K562 (cell line): ENCODE data around the gene IQCN. TPM values are rescaled to one million over a fixed set of nuclear protein-coding genes. Genes with fewer than 3 reads are reported as not detected.
A peak's percentile ranks its signal among the peaks of the same experiment; 100 is the strongest.

Experiments
- ARID1B ChIP-seq: fragments of 450-650 bp; IDR thresholded peaks from 2 replicates; pipeline ENCODE4 v1.6.1; 2016; ENCODE audit warnings: antibody characterized with exemption, mild to moderate bottlenecking, inconsistent platforms
- ETS2 ChIP-seq: IDR thresholded peaks from 2 replicates; pipeline ENCODE4 v1.6.1; 2016; ENCODE audit warnings: borderline replicate concordance, missing genetic modification characterization, mild to moderate bottlenecking, moderate library complexity, missing compliant biosample characterization; ENCODE audit not compliant: poor library complexity, severe bottlenecking
- POLR2B ChIP-seq: fragments of 450-650 bp; IDR thresholded peaks from 2 replicates; pipeline ENCODE4 v1.6.1; 2018; ENCODE audit warnings: low read depth; ENCODE audit not compliant: partially characterized antibody
- SRSF9 ChIP-seq: fragments of 200-400 bp; formaldehyde crosslinking; IDR thresholded peaks from 2 replicates; pipeline ENCODE4 v1.6.1; 2017; ENCODE audit warnings: low read depth, low read length, borderline replicate concordance
- U2AF2 ChIP-seq: fragments of 200-400 bp; formaldehyde crosslinking; optimal IDR thresholded peaks from 2 replicates; pipeline ENCODE3; 2017; ENCODE audit warnings: low read depth, mild to moderate bottlenecking, low read length
- ZNF384 ChIP-seq: IDR thresholded peaks from 2 replicates; pipeline ENCODE4 v1.6.1; 2012; ENCODE audit warnings: low read depth, low read length, improper control_type of control experiment
- ZNF699 ChIP-seq: fragments of 250-450 bp; sonication (Bioruptor Pico); IDR thresholded peaks from 2 replicates; pipeline ENCODE4 v1.8.0; 2021; ENCODE audit warnings: mild to moderate bottlenecking, moderate library complexity; ENCODE audit not compliant: insufficient replicate concordance
- polyA plus RNA-seq, 8 experiments: library from polyadenylated mRNA; depleted of rRNA in 4 of 8; stranded (reverse) in 5 of 8; unstranded in 3 of 8; fragments of >200 nt; fragmentation: Nextera tagmentation in 2 of 8; fragmentation: Illumina TruSeq in 1 of 8; extraction: Ambion mirVana in 2 of 8; extraction: Trizol in 1 of 8; gene quantifications; 2 replicates each; pipeline versions ENCODE4 v1.2.1 to v1.2.3, GENCODE V29; 2011 to 2014; ENCODE audit warnings: inconsistent platforms in 1 of 8, missing spikeins in 1 of 8
- total RNA-seq, 7 experiments: library from RNA; depleted of rRNA in 6 of 7; stranded (reverse); fragments of >200 nt in 6 of 7; fragmentation: Illumina TruSeq in 2 of 7; extraction: Trizol in 2 of 7; gene quantifications; 2 replicates each; pipeline versions ENCODE4 v1.2.1 to v1.2.3, GENCODE V29; 2011 to 2021; ENCODE audit warnings: low replicate concordance in 1 of 7
- TF ChIP-seq, protein P1 (sequence below): sonication (generic); formaldehyde crosslinking; IDR thresholded peaks from 2 replicates; pipeline ENCODE4 v1.8.1; 2022; ENCODE audit warnings: missing genetic modification reagents
- TF ChIP-seq, protein P2 (sequence below): fragments of 250-450 bp; sonication (Bioruptor Pico); IDR thresholded peaks from 2 replicates; pipeline ENCODE4 v1.4.0; 2020; ENCODE audit warnings: mild to moderate bottlenecking, moderate library complexity
- TF ChIP-seq, protein P3 (sequence below): IDR thresholded peaks from 2 replicates; pipeline ENCODE4 v1.6.1; 2011; ENCODE audit warnings: borderline replicate concordance, low read depth, mild to moderate bottlenecking, moderate library complexity, low read length; ENCODE audit not compliant: insufficient read depth, poor library complexity, severe bottlenecking
- TF ChIP-seq, protein P4 (sequence below): fragments of 450-650 bp; IDR thresholded peaks from 2 replicates; pipeline ENCODE4 v1.6.1; 2017; ENCODE audit warnings: antibody characterized with exemption, mild to moderate bottlenecking

IQCN gene
- total and polyA plus RNA-seq, 9 of the 15 experiments (the other 6 are each of a cell fraction or from before 2014, with no cell fraction given): 0.01 to 0.07 (median 0.04) TPM; not detected in 3

DNA sequence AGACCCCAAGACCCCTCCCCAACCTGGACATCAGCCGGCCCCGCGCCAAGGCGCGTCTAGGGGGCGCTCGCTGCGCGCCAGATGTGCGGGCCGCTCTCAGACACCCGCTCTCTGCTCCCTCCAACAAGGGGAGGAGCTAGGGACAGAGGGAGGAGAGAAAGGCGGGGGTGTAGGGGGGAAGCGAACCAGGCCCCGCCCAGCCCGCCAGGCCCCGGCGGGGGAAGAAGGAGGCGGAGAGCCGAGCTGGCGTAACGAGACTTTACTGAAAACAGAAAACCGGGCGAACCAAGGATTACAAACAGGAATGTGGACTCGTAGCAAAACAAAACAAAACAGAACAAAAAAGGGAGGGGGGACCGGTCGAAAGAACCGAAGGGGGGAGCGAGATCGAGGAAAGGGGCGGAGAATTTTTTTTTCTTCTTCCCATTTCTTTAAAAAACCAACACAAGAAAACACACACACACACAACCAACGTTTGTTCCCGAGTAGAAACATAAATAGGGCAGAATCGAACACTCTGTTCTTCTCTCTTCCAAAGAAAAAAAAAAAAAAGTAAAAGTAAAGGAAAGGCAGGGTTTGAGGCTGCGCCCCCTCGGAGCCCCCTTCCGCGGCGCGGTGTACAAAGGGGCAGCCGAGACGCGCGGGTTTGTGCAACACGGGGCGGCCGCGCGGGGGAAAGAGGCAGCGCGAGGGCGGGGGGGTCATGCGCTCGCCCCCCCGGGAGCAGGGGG is 5.4 kb upstream of the IQCN start (continued):
- TF ChIP-seq, protein P1, sequence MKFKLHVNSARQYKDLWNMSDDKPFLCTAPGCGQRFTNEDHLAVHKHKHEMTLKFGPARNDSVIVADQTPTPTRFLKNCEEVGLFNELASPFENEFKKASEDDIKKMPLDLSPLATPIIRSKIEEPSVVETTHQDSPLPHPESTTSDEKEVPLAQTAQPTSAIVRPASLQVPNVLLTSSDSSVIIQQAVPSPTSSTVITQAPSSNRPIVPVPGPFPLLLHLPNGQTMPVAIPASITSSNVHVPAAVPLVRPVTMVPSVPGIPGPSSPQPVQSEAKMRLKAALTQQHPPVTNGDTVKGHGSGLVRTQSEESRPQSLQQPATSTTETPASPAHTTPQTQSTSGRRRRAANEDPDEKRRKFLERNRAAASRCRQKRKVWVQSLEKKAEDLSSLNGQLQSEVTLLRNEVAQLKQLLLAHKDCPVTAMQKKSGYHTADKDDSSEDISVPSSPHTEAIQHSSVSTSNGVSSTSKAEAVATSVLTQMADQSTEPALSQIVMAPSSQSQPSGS: no peak
- peak; percentile 47 for TF ChIP-seq ARID1B
- no peak for TF ChIP-seq SRSF9
- TF ChIP-seq, protein P2, sequence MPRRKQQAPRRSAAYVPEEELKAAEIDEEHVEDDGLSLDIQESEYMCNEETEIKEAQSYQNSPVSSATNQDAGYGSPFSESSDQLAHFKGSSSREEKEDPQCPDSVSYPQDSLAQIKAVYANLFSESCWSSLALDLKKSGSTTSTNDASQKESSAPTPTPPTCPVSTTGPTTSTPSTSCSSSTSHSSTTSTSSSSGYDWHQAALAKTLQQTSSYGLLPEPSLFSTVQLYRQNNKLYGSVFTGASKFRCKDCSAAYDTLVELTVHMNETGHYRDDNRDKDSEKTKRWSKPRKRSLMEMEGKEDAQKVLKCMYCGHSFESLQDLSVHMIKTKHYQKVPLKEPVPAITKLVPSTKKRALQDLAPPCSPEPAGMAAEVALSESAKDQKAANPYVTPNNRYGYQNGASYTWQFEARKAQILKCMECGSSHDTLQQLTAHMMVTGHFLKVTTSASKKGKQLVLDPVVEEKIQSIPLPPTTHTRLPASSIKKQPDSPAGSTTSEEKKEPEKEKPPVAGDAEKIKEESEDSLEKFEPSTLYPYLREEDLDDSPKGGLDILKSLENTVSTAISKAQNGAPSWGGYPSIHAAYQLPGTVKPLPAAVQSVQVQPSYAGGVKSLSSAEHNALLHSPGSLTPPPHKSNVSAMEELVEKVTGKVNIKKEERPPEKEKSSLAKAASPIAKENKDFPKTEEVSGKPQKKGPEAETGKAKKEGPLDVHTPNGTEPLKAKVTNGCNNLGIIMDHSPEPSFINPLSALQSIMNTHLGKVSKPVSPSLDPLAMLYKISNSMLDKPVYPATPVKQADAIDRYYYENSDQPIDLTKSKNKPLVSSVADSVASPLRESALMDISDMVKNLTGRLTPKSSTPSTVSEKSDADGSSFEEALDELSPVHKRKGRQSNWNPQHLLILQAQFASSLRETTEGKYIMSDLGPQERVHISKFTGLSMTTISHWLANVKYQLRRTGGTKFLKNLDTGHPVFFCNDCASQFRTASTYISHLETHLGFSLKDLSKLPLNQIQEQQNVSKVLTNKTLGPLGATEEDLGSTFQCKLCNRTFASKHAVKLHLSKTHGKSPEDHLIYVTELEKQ (CRISPR knock-in tag): no peak
- no peak for TF ChIP-seq U2AF2
- TF ChIP-seq, protein P3, sequence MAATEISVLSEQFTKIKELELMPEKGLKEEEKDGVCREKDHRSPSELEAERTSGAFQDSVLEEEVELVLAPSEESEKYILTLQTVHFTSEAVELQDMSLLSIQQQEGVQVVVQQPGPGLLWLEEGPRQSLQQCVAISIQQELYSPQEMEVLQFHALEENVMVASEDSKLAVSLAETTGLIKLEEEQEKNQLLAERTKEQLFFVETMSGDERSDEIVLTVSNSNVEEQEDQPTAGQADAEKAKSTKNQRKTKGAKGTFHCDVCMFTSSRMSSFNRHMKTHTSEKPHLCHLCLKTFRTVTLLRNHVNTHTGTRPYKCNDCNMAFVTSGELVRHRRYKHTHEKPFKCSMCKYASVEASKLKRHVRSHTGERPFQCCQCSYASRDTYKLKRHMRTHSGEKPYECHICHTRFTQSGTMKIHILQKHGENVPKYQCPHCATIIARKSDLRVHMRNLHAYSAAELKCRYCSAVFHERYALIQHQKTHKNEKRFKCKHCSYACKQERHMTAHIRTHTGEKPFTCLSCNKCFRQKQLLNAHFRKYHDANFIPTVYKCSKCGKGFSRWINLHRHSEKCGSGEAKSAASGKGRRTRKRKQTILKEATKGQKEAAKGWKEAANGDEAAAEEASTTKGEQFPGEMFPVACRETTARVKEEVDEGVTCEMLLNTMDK: peak; percentile 91
- no peak for TF ChIP-seq ZNF699
- peak; percentile 91 for TF ChIP-seq POLR2B
- TF ChIP-seq, protein P4, sequence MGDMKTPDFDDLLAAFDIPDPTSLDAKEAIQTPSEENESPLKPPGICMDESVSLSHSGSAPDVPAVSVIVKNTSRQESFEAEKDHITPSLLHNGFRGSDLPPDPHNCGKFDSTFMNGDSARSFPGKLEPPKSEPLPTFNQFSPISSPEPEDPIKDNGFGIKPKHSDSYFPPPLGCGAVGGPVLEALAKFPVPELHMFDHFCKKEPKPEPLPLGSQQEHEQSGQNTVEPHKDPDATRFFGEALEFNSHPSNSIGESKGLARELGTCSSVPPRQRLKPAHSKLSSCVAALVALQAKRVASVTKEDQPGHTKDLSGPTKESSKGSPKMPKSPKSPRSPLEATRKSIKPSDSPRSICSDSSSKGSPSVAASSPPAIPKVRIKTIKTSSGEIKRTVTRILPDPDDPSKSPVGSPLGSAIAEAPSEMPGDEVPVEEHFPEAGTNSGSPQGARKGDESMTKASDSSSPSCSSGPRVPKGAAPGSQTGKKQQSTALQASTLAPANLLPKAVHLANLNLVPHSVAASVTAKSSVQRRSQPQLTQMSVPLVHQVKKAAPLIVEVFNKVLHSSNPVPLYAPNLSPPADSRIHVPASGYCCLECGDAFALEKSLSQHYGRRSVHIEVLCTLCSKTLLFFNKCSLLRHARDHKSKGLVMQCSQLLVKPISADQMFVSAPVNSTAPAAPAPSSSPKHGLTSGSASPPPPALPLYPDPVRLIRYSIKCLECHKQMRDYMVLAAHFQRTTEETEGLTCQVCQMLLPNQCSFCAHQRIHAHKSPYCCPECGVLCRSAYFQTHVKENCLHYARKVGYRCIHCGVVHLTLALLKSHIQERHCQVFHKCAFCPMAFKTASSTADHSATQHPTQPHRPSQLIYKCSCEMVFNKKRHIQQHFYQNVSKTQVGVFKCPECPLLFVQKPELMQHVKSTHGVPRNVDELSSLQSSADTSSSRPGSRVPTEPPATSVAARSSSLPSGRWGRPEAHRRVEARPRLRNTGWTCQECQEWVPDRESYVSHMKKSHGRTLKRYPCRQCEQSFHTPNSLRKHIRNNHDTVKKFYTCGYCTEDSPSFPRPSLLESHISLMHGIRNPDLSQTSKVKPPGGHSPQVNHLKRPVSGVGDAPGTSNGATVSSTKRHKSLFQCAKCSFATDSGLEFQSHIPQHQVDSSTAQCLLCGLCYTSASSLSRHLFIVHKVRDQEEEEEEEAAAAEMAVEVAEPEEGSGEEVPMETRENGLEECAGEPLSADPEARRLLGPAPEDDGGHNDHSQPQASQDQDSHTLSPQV: no peak
- TF ChIP-seq ETS2 (tag): no peak
- TF ChIP-seq ZNF384: 0 out of 2 replicates have a peak, but pooled peaks have one; percentile 32
